H1 (cell line): ENCODE data around the gene CDCA4. TPM values are rescaled to one million over a fixed set of nuclear protein-coding genes. Genes with fewer than 3 reads are reported as not detected.

ENCODE experiments used
- EP300 ChIP-seq, 2 experiments: IDR thresholded peaks; 1 replicate in 1 of 2; 2 replicates in 1 of 2; pipeline ENCODE4 v1.6.1; 2011 to 2012; ENCODE audit warnings: low read depth in 2 of 2, low read length in 2 of 2, mild to moderate bottlenecking in 2 of 2, borderline replicate concordance in 1 of 2, inconsistent platforms in 1 of 2, moderate library complexity in 1 of 2
- SP4 ChIP-seq: IDR thresholded peaks from 2 replicates; pipeline ENCODE4 v1.6.1; 2012; ENCODE audit warnings: low read length, inconsistent platforms
- ZNF274 ChIP-seq: IDR thresholded peaks from 2 replicates; pipeline ENCODE4 v1.7.0; 2012; ENCODE audit warnings: low read length, borderline replicate concordance; ENCODE audit errors: extremely low read depth
- polyA plus RNA-seq, 7 experiments: library from polyadenylated mRNA; depleted of rRNA in 3 of 7; stranded (reverse) in 5 of 7; unstranded in 2 of 7; fragments of >200 nt in 5 of 7; fragments of 200-250 nt in 2 of 7; gene quantifications; 1 replicate in 5 of 7; 2 replicates in 1 of 7; 4 replicates in 1 of 7; pipeline versions ENCODE4 v1.2.1 to v1.2.3, GENCODE V29; 2011 to 2013; ENCODE audit warnings: missing spikeins in 2 of 7, mixed read lengths in 2 of 7
- total RNA-seq: library from RNA; stranded (reverse); fragmentation: NEBNext Ultra II Directional; extraction: Animal tissue kit (Norgen Biotek cat#: 25700); gene quantifications from 2 replicates; pipeline ENCODE4 v1.2.1, GENCODE V29; 2021

CDCA4 gene
- total and polyA plus RNA-seq, 2 of the 8 experiments (the other 6 are each of a cell fraction or from before 2014, with no cell fraction given) = 49.9 to 62.4 TPM

DNA sequence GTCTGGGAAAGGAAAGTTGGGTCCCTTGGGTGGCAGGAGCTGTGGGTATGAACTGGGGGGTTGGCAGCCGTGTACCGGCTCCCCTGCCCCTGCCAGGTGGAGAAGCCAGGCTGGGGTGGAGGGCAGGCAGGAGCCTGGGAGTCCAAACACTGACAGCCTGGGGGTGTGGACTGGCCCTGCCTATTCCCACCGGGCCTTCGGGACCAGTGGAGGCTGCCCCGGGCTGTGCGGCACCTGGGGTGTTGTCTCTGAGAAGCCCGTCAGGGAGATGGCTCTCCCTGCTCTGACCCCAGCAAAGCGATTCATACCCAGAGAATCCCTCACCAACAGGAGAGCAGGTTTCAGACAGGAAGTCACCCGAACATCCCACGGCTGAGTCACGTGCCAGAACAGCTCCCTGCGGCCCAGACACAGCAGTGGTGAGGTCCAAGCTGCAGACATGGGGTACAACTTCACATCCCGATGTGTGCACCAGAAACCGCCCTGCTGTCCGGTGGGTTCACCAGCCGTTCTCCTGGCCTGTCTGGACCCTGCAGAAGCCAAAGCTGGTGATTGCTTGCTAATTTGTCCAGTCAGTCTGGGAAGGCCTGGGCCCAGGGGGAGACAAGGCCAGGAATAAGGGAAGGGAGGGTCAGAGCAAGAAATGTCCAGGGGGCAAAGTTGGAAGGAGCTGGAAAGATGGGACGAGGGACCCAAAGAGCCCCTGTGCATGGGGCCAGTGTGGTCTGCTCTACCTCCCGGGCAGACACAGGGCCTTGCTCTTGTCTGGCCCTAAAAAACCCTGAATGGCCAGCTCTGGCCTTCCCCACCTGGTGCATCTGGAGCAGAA lies 46.5 kb upstream of the CDCA4 start (continued):
- TF ChIP-seq EP300 (IDR thresholded peaks at IDR 0.05; ENCODE audit: borderline replicate concordance in 1 of 2, low read depth in 2 of 2, low read length in 2 of 2) (no peak), SP4 (no peak), ZNF274 (no peak)
